Activated T-helper 1 cell treated with anti-CD3 and anti-CD28 coated beads, Interleukin-12 subunit alpha, Interleukin-12 subunit beta, Interleukin-2, Interleukin-4 antibody, amounts not matched to agents 30 ng/mL and 10 ng/mL and 1 ng/mL, durations not matched to agents 14 hours and 24 hours and 36 hours (primary cell): ENCODE measurements around the gene CSK. TPM values are rescaled to one million over a fixed set of nuclear protein-coding genes. Genes with fewer than 3 reads are reported as not detected.

Experiments
- DNase-seq: peaks from one replicate; pipeline ENCODE4 v3.0.0; 2021; ENCODE audit warnings: low spot score
- H3K27ac Mint-ChIP-seq: one replicate; pipeline ENCODE4 v1.8.0; 2021; ENCODE audit warnings: mild to moderate bottlenecking, mixed read lengths
- H3K27me3 Mint-ChIP-seq: one replicate; pipeline ENCODE4 v1.8.0; 2022; ENCODE audit warnings: mild to moderate bottlenecking, moderate library complexity, mixed read lengths; ENCODE audit not compliant: insufficient read depth
- H3K36me3 Mint-ChIP-seq: one replicate; pipeline ENCODE4 v1.8.0; 2021; ENCODE audit warnings: low read depth, mixed read lengths
- H3K4me1 Mint-ChIP-seq: one replicate; pipeline ENCODE4 v1.8.0; 2021; ENCODE audit warnings: low read depth, mixed read lengths
- H3K4me3 Mint-ChIP-seq: one replicate; pipeline ENCODE4 v1.8.0; 2021; ENCODE audit warnings: mild to moderate bottlenecking, moderate library complexity, mixed read lengths
- H3K9me3 Mint-ChIP-seq: one replicate; pipeline ENCODE4 v1.8.0; 2021; ENCODE audit warnings: mixed read lengths
- intact Hi-C: fragments of 100-400 bp; cut with micrococcal nuclease; formaldehyde crosslinking; loops from one replicate; pipeline ENCODE4 v1.15.1; 2024
- total RNA-seq: library from RNA; stranded (reverse); gene quantifications from 2 replicates; pipeline ENCODE4 v1.2.3, GENCODE V29; 2022

Gene CSK
- total RNA-seq, 1 donor from 2014 or later = 362 TPM

DNA sequence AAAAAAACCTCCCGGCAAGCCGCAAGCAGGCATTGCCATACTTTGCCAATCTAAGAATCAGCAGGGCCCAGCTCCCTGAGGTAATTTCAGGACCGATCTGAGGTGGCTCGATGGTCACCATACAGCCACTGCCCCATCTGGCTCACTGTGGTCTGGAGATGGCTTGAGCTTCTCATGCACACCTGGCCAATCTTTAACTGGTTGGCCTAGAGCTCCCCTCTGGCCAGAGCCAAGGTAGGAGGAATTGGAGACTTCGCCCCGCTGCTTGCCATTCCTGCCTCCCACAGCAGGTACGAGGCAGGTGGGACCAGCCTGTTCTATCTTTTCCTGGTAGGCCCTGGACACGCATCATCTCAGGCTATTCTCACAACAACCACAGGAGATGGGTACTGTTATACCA lies 23.1 kb upstream of the CSK start:
- Mint-ChIP-seq H3K36me3 (no peaks in the 10 kb centered on the region), H3K4me1 (no peaks in the 10 kb centered on the region), H3K4me3 (no peak overlapping the region), H3K27ac (no peak overlapping the region), H3K9me3 (no peaks in the 10 kb centered on the region), H3K27me3 (peaks cover 4% of the 10 kb centered on the region)
- intact Hi-C loops = no loop called here
- DNase-seq = no peak

DNA sequence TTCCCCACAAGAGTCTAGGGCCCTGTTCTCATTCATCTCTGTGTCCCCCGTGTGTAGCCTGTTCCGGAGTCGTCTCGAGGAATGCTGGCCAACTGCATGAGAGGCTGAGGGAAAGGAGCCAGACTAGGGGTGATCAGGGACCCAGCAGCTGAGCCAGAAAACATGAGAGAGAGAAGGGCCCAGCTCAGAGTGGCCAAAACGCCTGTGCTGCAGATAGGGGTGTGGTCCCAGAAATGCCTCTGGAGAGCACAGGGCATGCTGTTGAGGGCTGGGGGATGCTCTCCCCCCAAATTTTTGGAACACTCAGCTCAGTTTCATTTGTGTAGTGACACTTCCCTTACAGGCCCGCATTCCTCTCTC lies 19.1 kb upstream of the CSK start:
- DNase-seq = no peak
- Mint-ChIP-seq H3K36me3 (no peaks in the 10 kb centered on the region), H3K9me3 (no peaks in the 10 kb centered on the region), H3K4me3 (no peak overlapping the region), H3K27ac (no peak overlapping the region), H3K4me1 (no peaks in the 10 kb centered on the region), H3K27me3 (peaks cover 8% of the 10 kb centered on the region)
- intact Hi-C loops = no loop called here

DNA sequence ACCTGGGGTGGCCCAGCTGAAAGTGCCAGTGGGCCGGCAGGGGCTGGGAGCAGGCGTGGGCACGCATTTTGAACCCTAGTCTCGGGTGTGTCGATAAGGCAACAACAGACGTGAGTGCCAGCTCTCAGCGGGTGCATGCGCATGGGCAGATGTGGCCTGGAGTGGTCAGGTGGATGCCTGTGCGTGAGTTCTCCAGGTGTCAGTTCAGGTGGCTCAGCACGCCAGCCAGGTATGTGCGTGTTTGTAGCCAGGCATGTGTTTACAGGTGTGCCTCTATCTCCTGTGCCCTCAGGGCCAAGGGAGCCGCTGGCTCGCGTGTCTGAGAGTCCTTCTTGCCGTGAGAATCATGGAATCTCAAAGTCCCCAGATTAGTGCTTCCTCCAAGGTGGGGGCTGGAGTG lies 18.5 kb upstream of the CSK start:
- no peak overlapping the region for H3K27ac Mint-ChIP-seq
- no peak for DNase-seq
- intact Hi-C loops = no loop called here
- no peaks in the 10 kb centered on the region for H3K36me3 Mint-ChIP-seq
- H3K9me3 Mint-ChIP-seq = no peaks in the 10 kb centered on the region
- no peaks in the 10 kb centered on the region for H3K4me1 Mint-ChIP-seq
- H3K27me3 Mint-ChIP-seq = peaks cover 8% of the 10 kb centered on the region
- H3K4me3 Mint-ChIP-seq = no peak overlapping the region

DNA sequence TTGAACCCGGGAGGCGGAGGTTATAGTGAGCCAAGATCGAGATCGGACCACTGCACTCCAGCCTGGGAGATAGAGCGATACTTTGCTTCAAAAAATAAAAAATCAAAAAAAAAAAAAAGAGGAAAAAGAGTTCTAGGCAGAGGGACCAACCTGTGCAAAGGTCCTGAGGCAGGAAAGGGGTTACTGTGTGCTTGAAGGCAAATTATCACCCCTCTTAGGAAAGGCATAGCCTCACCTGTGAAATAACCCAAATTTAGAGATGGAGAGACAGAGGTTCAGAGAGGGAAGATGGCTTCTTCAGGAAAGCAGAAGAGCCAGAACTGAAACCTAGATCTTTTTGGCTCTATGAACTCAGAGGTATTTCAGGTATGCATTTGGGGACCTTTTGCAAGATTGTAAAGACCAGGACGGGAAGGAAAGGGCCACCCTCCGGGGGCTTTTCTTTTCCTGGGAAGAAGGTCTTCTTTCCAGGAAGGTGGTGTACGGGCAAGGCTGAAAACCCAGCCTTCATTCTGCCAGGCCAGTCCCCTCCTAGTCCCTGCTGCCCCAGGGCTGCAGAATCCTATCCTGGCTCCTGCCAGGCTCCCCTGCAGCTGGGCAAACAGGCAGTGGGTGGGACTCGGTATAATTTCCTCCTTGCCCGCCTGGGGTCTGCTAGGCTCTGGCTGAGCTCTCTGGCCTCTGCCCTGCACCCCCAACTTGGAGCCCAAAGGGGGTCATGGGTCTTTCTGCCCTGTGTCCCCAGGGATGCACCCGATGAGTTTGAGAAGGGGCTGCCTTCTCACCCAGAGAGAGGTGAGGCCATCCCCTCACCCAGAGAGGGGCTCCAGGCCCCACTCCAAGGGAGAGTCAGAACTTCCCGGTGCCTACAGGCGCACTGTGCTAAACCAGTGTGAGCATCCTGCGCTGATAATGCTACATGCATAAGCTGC lies 14.4 kb upstream of the CSK start:
- Mint-ChIP-seq H3K36me3 (no peaks in the 10 kb centered on the region), H3K9me3 (no peaks in the 10 kb centered on the region), H3K4me3 (no peak overlapping the region), H3K27ac (no peak overlapping the region), H3K4me1 (peaks cover 20% of the 10 kb centered on the region), H3K27me3 (peaks cover 11% of the 10 kb centered on the region)
- DNase-seq = no peak
- intact Hi-C loops = no loop called here

DNA sequence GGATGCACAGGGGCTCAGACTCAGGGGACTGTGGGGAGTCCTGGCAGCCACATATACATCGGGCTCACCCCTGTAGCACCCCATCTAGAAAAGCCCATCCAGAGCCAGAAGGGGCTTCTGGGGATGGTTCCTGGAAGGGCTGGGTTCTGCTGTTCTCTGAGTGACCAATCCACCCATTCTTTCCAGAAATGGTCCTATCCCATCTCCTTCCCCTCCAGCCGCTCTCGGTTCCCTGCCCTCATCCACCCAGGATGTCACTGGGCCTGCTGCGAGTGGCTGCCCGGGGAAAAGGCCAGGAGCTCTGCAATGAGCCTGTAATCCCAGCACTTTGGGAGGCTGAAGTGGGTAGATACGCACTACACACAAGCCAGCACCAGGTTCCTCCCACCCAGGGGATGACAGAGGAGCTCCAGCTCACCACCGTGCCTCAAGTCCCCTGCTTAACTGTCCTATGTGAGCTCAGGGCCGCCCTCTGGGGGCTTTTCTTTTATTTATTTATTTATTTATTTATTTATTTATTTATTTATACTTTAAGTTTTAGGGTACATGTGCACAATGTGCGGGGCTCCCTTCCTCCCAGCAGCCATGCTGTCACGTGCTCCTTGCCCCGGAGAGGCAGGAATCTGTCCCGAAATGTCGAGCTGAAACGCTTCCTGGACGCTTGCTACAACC lies 13.6 kb upstream of the CSK start:
- Mint-ChIP-seq H3K27me3 (peaks cover 11% of the 10 kb centered on the region), H3K36me3 (no peaks in the 10 kb centered on the region), H3K4me1 (peaks cover 28% of the 10 kb centered on the region), H3K9me3 (no peaks in the 10 kb centered on the region), H3K27ac (no peak overlapping the region), H3K4me3 (no peak overlapping the region)
- DNase-seq = no peak
- intact Hi-C loops = no loop called here

DNA sequence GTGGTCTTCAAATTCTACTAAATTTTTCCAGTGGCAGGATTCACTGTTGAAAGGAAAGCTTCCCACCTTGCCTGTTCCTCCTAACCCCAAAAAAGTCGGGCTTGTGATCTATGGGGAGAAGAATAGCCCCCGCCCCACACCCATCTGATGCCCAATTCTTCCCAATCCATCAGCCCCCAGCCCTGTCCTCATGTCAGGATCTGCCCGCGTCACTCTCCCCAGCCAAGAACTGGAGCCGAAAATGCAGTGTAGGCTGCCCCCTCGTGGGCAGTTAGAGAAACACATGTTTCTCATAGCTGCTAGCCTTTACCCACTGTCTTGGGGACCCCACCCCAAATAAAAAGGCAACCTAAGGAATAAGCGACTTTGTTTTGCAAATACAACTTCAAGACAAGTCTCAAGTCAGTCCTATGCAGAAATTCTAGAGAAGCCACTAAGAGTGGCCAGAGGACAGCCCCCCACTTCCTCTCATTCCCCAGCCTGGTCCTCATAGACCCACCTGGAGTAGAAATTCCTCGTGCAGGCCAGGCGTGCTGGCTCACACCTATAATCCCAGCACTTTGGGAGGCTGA lies 13.0 kb upstream of the CSK start:
- Mint-ChIP-seq H3K27me3 (peaks cover 11% of the 10 kb centered on the region), H3K27ac (no peak overlapping the region), H3K9me3 (no peaks in the 10 kb centered on the region), H3K4me1 (peaks cover 34% of the 10 kb centered on the region), H3K4me3 (no peak overlapping the region), H3K36me3 (no peaks in the 10 kb centered on the region)
- intact Hi-C loops = loop anchor here (1.0 kb wide), 1 partner anchor 134 kb away; no protein-coding TSS in a partner anchor
- DNase-seq = no peak

DNA sequence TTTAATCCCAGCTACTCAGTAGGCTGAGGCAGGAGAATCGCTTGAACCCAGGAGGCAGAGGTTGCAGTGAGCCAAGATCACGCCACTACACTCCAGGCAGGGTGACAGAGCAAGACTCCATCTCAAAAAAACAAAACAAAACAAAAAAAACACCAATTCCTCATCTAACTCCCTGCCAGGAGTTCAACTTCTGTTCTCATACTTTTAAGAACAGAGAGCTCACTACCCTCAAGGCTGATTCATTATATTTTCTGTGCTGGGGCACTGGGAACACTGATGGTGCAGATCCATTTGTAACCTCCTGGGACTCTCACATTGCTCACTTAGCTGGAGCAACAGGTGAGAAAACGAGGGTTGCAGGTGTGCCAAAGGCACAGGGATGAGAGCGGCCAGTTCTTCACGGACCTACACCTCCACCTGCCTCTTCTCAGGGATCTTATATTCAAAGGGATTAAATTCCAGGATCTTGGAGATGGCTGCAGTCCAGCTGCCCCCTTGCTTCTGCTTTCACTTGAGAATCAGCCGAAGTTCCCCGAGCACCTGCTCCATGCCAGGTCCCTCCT lies 12.3 kb upstream of the CSK start:
- no peaks in the 10 kb centered on the region for H3K36me3 Mint-ChIP-seq

DNA sequence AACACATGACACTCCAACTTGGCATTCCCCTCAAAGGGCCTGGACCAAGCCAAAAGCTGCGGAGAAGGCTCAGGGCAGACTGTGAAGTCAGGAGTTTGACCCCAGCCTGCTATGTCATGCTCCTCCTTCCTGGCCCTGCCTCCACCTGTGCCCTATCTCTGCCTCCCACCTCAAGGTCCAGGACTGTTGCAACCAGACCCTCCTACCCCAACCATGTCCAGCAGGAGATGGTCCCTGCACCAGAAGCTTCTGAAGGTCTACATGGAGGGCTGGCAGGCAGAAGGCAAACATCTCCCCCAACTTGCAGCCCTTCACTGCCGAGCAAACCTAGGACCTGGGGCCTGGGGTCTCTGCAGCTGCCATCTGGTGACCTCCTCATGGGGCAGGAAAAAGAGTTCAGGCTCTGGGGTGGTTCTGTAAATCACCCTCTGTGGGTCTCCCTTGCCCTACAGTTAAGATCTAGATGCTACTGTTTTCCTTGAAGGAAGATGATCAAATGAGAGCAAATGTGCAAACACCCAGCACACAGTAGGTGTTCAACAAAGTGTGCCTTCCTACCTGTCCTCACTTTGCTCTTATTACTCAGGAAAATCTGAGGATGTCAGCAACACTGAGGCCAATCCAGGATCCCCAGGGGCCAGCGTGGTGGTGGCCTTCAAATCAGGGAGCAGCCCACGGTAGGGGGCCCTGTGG lies 11.5 kb upstream of the CSK start:
- H3K4me1 Mint-ChIP-seq = peaks cover 46% of the 10 kb centered on the region
- DNase-seq = no peak
- intact Hi-C loops = loop anchor here (2.0 kb wide), 1 partner anchor 72 kb away; the partner anchor contains the start of gene ULK3
- H3K27me3 Mint-ChIP-seq = peaks cover 10% of the 10 kb centered on the region
- no peak overlapping the region for H3K4me3 Mint-ChIP-seq
- H3K9me3 Mint-ChIP-seq = no peaks in the 10 kb centered on the region
- no peaks in the 10 kb centered on the region for H3K36me3 Mint-ChIP-seq
- no peak overlapping the region for H3K27ac Mint-ChIP-seq

More for the DNA sequence above, 12.3 kb upstream of the CSK start:
- no peaks in the 10 kb centered on the region for H3K9me3 Mint-ChIP-seq
- intact Hi-C loops = loop anchor here (1.0 to 2.0 kb wide), 2 partner anchors 73 to 134 kb away; partner anchors contain the start of gene ULK3
- H3K27me3 Mint-ChIP-seq = peaks cover 11% of the 10 kb centered on the region
- DNase-seq = no peak
- no peak overlapping the region for H3K27ac Mint-ChIP-seq
- peaks cover 40% of the 10 kb centered on the region for H3K4me1 Mint-ChIP-seq
- no peak overlapping the region for H3K4me3 Mint-ChIP-seq

DNA sequence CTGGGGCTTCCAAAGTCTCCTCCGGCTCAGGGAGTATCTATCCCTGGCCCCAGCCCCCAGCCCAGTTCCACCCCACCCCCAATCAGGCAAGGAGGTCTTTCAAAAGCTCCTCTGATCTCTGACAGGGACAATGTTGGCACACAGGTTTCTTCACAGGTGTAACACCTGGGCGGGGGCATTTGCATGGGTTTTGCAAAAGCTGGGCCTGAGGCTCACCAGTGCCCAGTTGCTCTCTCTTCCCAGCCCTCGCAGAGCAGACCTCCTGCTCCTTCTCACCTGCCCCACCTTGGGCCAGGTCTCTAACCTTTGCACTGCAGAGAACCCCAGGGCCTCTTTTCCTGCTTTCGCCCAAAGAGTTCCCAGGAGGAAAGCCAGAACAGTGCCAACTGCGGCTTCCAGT lies 8.6 kb upstream of the CSK start:
- intact Hi-C loops = no loop called here
- peaks cover 7% of the 10 kb centered on the region for H3K27me3 Mint-ChIP-seq
- no peaks in the 10 kb centered on the region for H3K9me3 Mint-ChIP-seq
- no peak overlapping the region for H3K4me3 Mint-ChIP-seq
- no peak for DNase-seq
- H3K36me3 Mint-ChIP-seq = peaks cover 5% of the 10 kb centered on the region
- H3K4me1 Mint-ChIP-seq = peaks cover 73% of the 10 kb centered on the region
- peak overlapping the region; percentile 67 for H3K27ac Mint-ChIP-seq

DNA sequence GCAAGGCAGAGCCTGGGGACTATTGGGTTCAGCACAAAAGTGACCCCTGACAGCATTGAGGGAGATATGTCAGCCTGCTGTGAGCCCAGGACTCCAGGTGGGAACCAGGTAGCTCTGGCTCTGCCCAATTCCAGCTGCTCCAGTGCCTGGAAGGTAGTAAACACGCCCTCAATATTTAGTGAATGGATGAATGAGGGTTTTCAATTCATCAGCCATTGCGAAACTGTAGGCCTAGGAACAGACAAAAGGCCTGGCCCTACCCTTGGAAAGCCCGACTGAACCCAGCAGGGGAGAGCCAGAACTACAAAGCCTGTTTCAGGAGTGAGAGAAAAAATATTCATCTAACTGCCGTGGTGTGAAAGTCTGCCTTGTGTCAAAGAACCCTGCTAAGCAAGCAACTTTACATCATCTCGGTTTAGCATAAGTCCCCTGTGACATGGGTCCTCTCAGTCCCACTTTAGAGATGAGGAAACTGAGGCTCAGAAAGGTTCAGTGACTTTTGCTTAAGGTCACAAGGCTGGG lies 8.1 kb upstream of the CSK start:
- Mint-ChIP-seq H3K4me1 (peaks cover 75% of the 10 kb centered on the region), H3K27ac (peak overlapping the region; percentile 67), H3K4me3 (no peak overlapping the region), H3K36me3 (peaks cover 5% of the 10 kb centered on the region), H3K27me3 (peaks cover 4% of the 10 kb centered on the region), H3K9me3 (no peaks in the 10 kb centered on the region)
- intact Hi-C loops = no loop called here
- DNase-seq = no peak

DNA sequence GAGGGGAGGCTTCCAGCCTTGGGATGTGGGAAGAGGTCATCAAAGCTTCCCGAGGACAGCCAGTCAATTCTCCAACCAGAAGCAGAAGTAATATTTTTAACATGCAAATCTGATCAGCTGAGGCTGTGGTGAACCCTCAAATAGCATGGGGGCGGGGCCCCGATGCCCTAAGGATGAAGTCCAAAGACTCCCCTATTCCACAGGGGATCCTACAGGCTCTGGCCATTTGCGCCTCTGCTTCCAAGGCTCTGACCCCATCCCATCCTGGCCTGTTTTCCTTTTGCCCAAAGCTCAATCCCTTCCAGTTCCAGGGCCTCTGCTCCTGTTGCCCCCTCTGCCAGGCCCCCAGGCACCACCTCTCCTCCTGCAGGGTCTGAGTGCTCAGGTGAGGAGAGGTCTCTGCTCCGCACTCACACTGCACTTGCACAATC lies 6.7 kb upstream of the CSK start:
- no peak for DNase-seq
- H3K9me3 Mint-ChIP-seq = no peaks in the 10 kb centered on the region
- H3K36me3 Mint-ChIP-seq = peaks cover 5% of the 10 kb centered on the region
- peaks cover 86% of the 10 kb centered on the region for H3K4me1 Mint-ChIP-seq
- peaks cover 4% of the 10 kb centered on the region for H3K27me3 Mint-ChIP-seq
- peak overlapping the region; percentile 100 for H3K27ac Mint-ChIP-seq
- intact Hi-C loops = no loop called here
- peak overlapping the region; percentile 6 for H3K4me3 Mint-ChIP-seq

DNA sequence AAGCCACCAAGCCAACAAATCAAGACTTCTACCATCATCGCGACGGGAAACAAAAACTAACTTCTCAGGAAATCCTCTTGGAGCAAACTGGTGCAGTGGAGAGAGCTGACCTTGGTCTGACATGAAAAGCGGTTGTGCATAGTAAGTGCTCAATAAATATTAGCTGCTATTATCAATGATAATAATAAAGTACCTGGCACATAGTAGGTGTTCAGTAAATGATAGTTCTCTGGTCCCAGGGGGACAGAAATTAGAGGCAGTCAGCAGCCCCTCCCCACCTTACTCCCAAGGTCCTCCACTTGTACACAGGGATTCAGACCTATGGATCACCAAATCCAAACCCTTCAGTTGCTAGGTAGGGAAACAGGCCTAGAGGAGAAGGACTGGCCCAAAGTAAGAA lies 6.0 kb upstream of the CSK start:
- H3K4me3 Mint-ChIP-seq = no peak overlapping the region
- H3K27ac Mint-ChIP-seq = peak overlapping the region; percentile 100
- H3K27me3 Mint-ChIP-seq = peaks cover 3% of the 10 kb centered on the region
- H3K36me3 Mint-ChIP-seq = peaks cover 5% of the 10 kb centered on the region
- no peak for DNase-seq
- peaks cover 92% of the 10 kb centered on the region for H3K4me1 Mint-ChIP-seq
- intact Hi-C loops = loop anchor here (2.0 kb wide), 1 partner anchor 291 kb away; no protein-coding TSS in a partner anchor
- H3K9me3 Mint-ChIP-seq = no peaks in the 10 kb centered on the region
